CD14-positive monocyte (primary cell): Measurements from ENCODE around the gene EPB41. TPM values are rescaled to one million over a fixed set of nuclear protein-coding genes. Genes with fewer than 3 reads are reported as not detected.
"Not testable (repeated sequence)": the region's sequence is repeated elsewhere in the genome, so short reads cannot be mapped to it uniquely, and the experiment has no call there.

Experiments
- DNase-seq, 3 donors: peaks; one replicate each; pipeline ENCODE4 v3.0.0-alpha.2; 2011 to 2022
- H2AFZ ChIP-seq: 2 replicates; pipeline ENCODE4 v1.6.0; 2012; ENCODE audit warnings: mild to moderate bottlenecking, low read depth, low read length, inconsistent platforms; ENCODE audit not compliant: insufficient read depth, poor library complexity, severe bottlenecking
- H3K27ac ChIP-seq, 2 donors: 1 replicate in 1 of 2; 2 replicates in 1 of 2; pipeline ENCODE4 v1.5.1; 2012 to 2013; ENCODE audit warnings: low read length in 2 of 2, control low read depth in 1 of 2, inconsistent platforms in 1 of 2, low read depth in 1 of 2, mild to moderate bottlenecking in 1 of 2
- H3K27me3 ChIP-seq, 2 donors: one replicate each; pipeline versions ENCODE4 v1.6.0 to v1.6.1; 2011 to 2013; ENCODE audit warnings: low read length in 2 of 2; ENCODE audit not compliant: control insufficient read depth in 2 of 2, insufficient read depth in 2 of 2
- H3K36me3 ChIP-seq, 2 donors: replicated peaks in 1 of 2; 1 replicate in 1 of 2; 2 replicates in 1 of 2; pipeline versions ENCODE4 v1.5.1 to v1.6.1; 2012 to 2013; ENCODE audit warnings: low read length in 2 of 2, control low read depth in 1 of 2, inconsistent platforms in 1 of 2, mild to moderate bottlenecking in 1 of 2; ENCODE audit not compliant: insufficient read depth in 2 of 2, control insufficient read depth in 1 of 2
- H3K4me1 ChIP-seq, 2 donors: 1 replicate in 1 of 2; 2 replicates in 1 of 2; pipeline versions ENCODE4 v1.5.1 to v1.6.1; 2012 to 2013; ENCODE audit warnings: low read length in 2 of 2, control low read depth in 1 of 2, inconsistent platforms in 1 of 2, mild to moderate bottlenecking in 1 of 2, moderate library complexity in 1 of 2; ENCODE audit not compliant: insufficient read depth in 2 of 2, control insufficient read depth in 1 of 2
- H3K4me2 ChIP-seq: replicated peaks from 2 replicates; pipeline ENCODE3; 2012; ENCODE audit warnings: low read length, moderate library complexity, mild to moderate bottlenecking; ENCODE audit not compliant: poor library complexity, severe bottlenecking; ENCODE audit errors: extremely low read depth
- H3K4me3 ChIP-seq, 3 experiments: fragments of 200-600 bp in 1 of 3; sonication (generic) in 1 of 3; replicated peaks in 1 of 3; 1 replicate in 2 of 3; 2 replicates in 1 of 3; pipeline ENCODE4 v1.5.1; 2011 to 2013; ENCODE audit warnings: low read length in 3 of 3, mild to moderate bottlenecking in 3 of 3, control low read depth in 2 of 3, low read depth in 2 of 3, inconsistent platforms in 1 of 3, moderate library complexity in 1 of 3
- H3K79me2 ChIP-seq: 2 replicates; pipeline ENCODE4 v1.6.0; 2012; ENCODE audit warnings: mild to moderate bottlenecking, control low read depth, inconsistent platforms, low read length, moderate library complexity; ENCODE audit not compliant: insufficient read depth
- H3K9ac ChIP-seq: 2 replicates; pipeline ENCODE4 v1.6.0; 2017; ENCODE audit warnings: low read length, mild to moderate bottlenecking; ENCODE audit not compliant: insufficient read depth, poor library complexity, severe bottlenecking
- H3K9me3 ChIP-seq, 2 donors: replicated peaks in 1 of 2; 1 replicate in 1 of 2; 2 replicates in 1 of 2; pipeline versions ENCODE4 v1.5.1 to v1.6.1; 2012 to 2013; ENCODE audit warnings: low read length in 2 of 2, control low read depth in 1 of 2; ENCODE audit not compliant: control insufficient read depth in 1 of 2, insufficient read depth in 1 of 2
- H4K20me1 ChIP-seq: 2 replicates; pipeline ENCODE4 v1.6.0; 2012; ENCODE audit warnings: mild to moderate bottlenecking, low read length, control low read depth, moderate library complexity; ENCODE audit not compliant: insufficient read depth
- H3K27ac Mint-ChIP-seq, 7 donors: one replicate each; pipeline ENCODE4 v1.8.0; 2020; ENCODE audit warnings: mild to moderate bottlenecking in 7 of 7, mixed read lengths in 7 of 7, moderate library complexity in 6 of 7, inconsistent platforms in 2 of 7
- H3K27me3 Mint-ChIP-seq, 3 donors: one replicate each; pipeline ENCODE4 v1.8.0; 2021 to 2022; ENCODE audit warnings: low read depth in 3 of 3, mild to moderate bottlenecking in 3 of 3, mixed read lengths in 3 of 3, moderate library complexity in 3 of 3, inconsistent platforms in 1 of 3
- H3K36me3 Mint-ChIP-seq, 2 donors: one replicate each; pipeline ENCODE4 v1.8.0; 2020; ENCODE audit warnings: mixed read lengths in 2 of 2, inconsistent platforms in 1 of 2, mild to moderate bottlenecking in 1 of 2
- H3K4me1 Mint-ChIP-seq: one replicate; pipeline ENCODE4 v1.8.0; 2020; ENCODE audit warnings: mild to moderate bottlenecking, mixed read lengths
- H3K4me3 Mint-ChIP-seq, 2 donors: one replicate each; pipeline ENCODE4 v1.8.0; 2020; ENCODE audit warnings: mild to moderate bottlenecking in 2 of 2, mixed read lengths in 2 of 2, moderate library complexity in 1 of 2
- H3K9me3 Mint-ChIP-seq, 7 donors: one replicate each; pipeline ENCODE4 v1.8.0; 2020 to 2022; ENCODE audit warnings: mixed read lengths in 7 of 7, mild to moderate bottlenecking in 6 of 7, moderate library complexity in 6 of 7, inconsistent platforms in 2 of 7
- CTCF ChIP-seq: fragments of 200-600 bp; IDR thresholded peaks from one replicate; pipeline ENCODE4 v1.8.0; 2022; ENCODE audit warnings: antibody characterized with exemption, mild to moderate bottlenecking
- WGBS: methylation state at CpG from one replicate; pipeline ENCODE4 v1.1.5; 2013; ENCODE audit warnings: missing lambda C conversion rate; ENCODE audit not compliant: insufficient coverage; 5-methylcytosine and 5-hydroxymethylcytosine counted together
- intact Hi-C, 2 donors: fragments of 100-400 bp; cut with micrococcal nuclease; formaldehyde crosslinking; loops; one replicate each; pipeline versions ENCODE4 v1.15.0 to v1.15.1; 2023
- polyA plus RNA-seq, 3 donors: library from polyadenylated mRNA; depleted of rRNA in 1 of 3; unstranded in 2 of 3; stranded (reverse) in 1 of 3; fragments of 300-500 nt in 2 of 3; fragments of >200 nt in 1 of 3; fragmentation: Illumina TruSeq in 2 of 3; gene quantifications; 1 replicate in 2 of 3; 2 replicates in 1 of 3; pipeline ENCODE4 v1.2.3, GENCODE V29; 2012 to 2021

EPB41 gene
- polyA plus RNA-seq, 3 donors, result 11.3 to 19.4 (median 18.9) TPM

GRCh38 chr1:29090937-29091618 is 176.7 kb downstream of the EPB41 start:
- Mint-ChIP-seq H3K4me3 (no peak overlapping the region), H3K9me3 (peaks cover 0 to 3% (median 0%) of the 10 kb centered on the region in 7 donors), H3K36me3 (peaks cover 39 to 52% of the 10 kb centered on the region in 2 donors), H3K27ac (no peak overlapping the region), H3K4me1 (no peaks in the 10 kb centered on the region), H3K27me3 (no peaks in the 10 kb centered on the region)
- Histone ChIP-seq H3K79me2 (no peaks in the 10 kb centered on the region), H3K27ac (no peak overlapping the region), H3K9ac (no peak overlapping the region), H3K4me2 (no peak overlapping the region), H3K27me3 (no peaks in the 10 kb centered on the region), H2AFZ (no peak overlapping the region), H3K4me1 (no peaks in the 10 kb centered on the region), H4K20me1 (no peaks in the 10 kb centered on the region), H3K9me3 (no peaks in the 10 kb centered on the region), H3K36me3 (peaks cover 18 to 56% of the 10 kb centered on the region in 2 donors), H3K4me3 (no peak overlapping the region)
- TF ChIP-seq CTCF, result no peak
- intact Hi-C loops, result no loop called here
- DNase-seq, result no peak

- H4K20me1 ChIP-seq, H3K27me3 ChIP-seq, H3K4me2 ChIP-seq, H3K4me1 ChIP-seq, intact Hi-C loops, H3K27ac ChIP-seq, H3K9me3 ChIP-seq, H3K27me3 Mint-ChIP-seq, H3K9me3 Mint-ChIP-seq, H3K79me2 ChIP-seq, DNase-seq, H3K4me3 Mint-ChIP-seq, H2AFZ ChIP-seq, H3K4me3 ChIP-seq, H3K9ac ChIP-seq, H3K4me1 Mint-ChIP-seq: not testable (repeated sequence)
- no CpG with 5 or more reads among the region's 5 CpGs for WGBS
- Mint-ChIP-seq H3K27ac (peak overlapping the region in 1 of 7 donors; percentile 76), H3K36me3 (peaks cover 49 to 57% of the 10 kb centered on the region in 2 donors)
- peaks cover 23 to 68% of the 10 kb centered on the region in 2 donors for H3K36me3 ChIP-seq
Observed at GRCh38 chr1:29092704-29093103, 178.3 kb downstream of the EPB41 start.
